Head of caudate nucleus (tissue), 42 donors: Measurements from ENCODE around the gene C19orf33.
A peak's percentile ranks its signal among the peaks of the same experiment; 100 is the strongest.

ENCODE experiments used
- DNase-seq, 42 donors: peaks; one replicate each; pipeline versions ENCODE4 v3.0.0 to v3.0.0-alpha.2; 2020 to 2021; ENCODE audit warnings: mixed read lengths in 7 of 42
- intact Hi-C: fragments of 100-400 bp; cut with DNase I; formaldehyde crosslinking; loops from one replicate; pipeline ENCODE4 v1.15.0; 2022

C19orf33 gene

DNA sequence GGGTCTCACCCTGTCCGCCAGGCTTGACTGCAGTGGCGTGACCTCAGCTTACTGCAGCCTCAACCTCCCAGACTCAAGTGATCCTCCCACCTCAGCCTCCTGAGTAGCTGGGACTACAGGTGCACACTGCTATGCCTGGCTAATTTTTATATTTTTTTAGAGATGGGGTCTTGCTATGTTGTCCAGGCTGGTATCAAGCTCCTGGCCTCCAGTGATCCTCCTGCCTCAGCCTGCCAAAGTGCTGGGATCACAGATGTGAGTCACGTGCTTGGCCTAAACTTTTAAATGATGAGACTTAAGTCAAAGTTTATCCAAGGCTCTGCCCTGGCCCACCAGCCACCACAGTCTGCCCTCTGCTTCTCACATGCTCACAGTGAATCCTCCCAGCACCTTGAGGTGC, 2.2 kb downstream of the C19orf33 start:
- DNase-seq = no peak
- intact Hi-C loops = no loop called here

DNA sequence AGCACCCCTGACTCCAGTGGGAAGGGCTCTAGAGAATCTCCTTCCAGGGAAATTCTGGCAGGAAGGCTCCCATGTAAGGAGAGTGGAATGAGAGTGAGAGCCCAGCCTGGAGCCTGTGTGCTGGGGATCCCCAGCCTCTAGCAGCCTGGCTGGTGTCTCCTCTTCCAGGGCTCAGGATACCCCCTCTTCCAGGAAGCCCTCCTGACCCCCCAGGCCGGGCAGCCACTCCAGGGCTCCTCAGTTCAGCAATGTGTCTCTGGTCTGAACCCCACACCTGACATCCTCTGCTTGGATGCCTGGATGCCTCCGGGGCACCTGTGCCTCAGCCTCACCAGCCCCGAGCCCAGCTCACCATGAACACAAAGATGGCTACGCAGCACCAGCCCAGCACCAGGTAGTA, 3.0 kb downstream of the C19orf33 start:
- intact Hi-C loops = no loop called here
- DNase-seq = no peak

DNA sequence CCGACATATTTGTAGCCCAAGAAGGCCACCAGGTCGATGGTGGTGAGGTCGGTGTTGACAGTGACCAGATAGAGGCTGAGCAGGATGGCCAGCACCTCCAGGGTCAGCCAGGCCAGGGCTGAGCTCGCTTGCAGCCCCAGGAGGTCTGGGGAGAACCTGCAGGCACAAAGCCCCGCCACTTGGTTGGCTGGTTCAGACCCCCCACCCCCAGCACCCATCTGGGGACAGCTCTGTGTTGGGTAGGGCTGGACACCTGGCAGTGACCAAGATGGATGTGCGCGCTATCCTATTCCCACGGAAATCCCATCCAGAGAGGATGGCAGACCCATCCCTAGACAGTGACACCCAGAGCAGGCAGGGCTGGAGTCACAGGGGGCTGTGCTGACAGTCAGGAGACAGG, 3.5 kb downstream of the C19orf33 start:
- intact Hi-C loops = no loop called here

GRCh38 chr19:38308006-38308766, 4.1 kb downstream of the C19orf33 start:
- DNase-seq = no peak
- intact Hi-C loops = no loop called here

More for the DNA sequence above, 3.5 kb downstream of the C19orf33 start:
- no peak for DNase-seq

GRCh38 chr19:38308926-38309614, 5.0 kb downstream of the C19orf33 start:
- intact Hi-C loops = no loop called here
- DNase-seq = no peak

- no peak for DNase-seq
- intact Hi-C loops = no loop called here
Measured at GRCh38 chr19:38309615-38310278, 5.7 kb downstream of the C19orf33 start.

DNA sequence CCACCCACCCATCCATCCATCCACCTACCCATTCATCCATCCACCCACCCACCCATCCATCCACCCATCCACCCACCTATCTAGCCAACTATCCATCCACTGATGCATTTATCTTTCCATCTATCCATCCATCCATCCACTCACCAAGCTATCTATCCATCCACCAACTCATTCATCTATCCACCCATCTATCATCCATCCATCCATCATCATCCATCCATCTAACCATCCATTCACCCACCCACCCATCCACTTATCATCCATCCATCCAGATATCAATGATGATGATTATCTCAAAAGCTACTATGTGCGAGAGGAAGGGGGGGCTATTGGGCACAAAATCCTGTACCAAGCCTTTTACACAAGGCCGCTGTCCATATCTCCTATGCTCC, 6.2 kb downstream of the C19orf33 start:
- intact Hi-C loops = no loop called here
- DNase-seq = no peak

DNA sequence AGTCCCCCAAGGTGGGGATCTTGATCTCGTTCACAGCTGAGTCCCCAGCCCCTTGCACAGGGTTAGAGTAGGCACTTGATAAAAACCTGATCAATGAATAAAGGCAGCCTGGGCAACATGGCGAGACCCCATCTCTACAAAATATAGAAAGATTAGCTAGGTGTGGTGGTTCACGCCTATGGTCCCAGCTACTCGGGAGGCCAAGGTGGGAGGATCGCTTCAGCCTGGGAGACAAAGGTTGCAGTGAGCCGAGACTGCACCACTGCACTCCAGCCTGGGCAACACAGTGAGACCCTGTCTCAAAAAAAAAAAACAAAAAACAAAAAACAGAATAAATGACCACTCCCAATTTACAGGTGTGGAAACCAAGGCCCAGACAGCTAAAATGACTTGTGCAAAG, 6.9 kb downstream of the C19orf33 start:
- intact Hi-C loops = no loop called here
- DNase-seq = no peak

DNA sequence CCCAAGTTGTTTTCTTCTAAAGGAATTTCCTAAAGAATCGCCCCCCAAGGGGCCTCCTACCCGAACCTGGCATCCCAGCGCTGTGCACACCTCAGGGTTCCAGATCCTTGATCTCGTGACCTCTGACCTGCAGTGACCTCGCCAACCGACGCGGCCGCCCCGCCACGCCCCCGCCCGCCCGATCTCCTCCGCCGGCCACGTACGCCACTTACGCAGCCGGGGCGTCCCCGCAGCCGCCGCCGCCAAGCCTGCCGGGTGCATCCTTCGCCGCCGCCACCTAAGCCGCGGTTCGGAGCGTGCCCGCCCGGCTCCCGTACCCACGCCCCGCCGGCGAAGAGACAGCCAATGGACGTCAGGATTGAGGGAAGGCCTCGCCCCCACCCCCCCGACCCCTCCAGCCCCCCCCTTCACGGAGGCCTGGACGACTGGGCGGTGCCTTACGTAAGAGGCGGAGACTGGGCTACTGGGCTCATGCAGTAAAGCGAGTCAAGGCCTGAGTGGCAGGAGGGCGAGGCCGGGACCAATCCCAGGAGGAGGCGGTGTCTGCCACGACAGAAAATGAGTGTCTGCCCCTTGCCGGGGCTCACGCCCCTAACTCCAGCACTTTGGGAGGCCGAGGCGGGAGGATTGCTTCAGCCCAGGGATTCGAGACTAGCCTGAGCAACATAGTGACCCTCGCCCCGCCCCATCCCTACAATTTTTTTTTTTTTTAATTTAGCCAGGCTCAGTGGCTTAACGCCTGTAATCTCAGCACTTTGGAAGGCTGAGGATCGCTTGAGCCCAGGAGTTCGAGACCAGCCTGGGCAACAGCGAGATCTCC, 11.8 kb downstream of the C19orf33 start, which contains the start of gene YIF1B:
Gene YIF1B (minus strand): TSS at position 291 of the 820 bp plus-strand sequence. CDS start 30 bp downstream, at position 261.
- DNase-seq = peak; percentile 91 to 99 (median 98)
- intact Hi-C loops = loop anchor here (5.0 kb wide), 1 partner anchor 74 kb away; no protein-coding TSS in a partner anchor

- intact Hi-C loops = loop anchor here (5.0 kb wide), 1 partner anchor 74 kb away; no protein-coding TSS in a partner anchor
- DNase-seq = peak in 1 of 42 donors; percentile 20
Measured at GRCh38 chr19:38316477-38317067, 12.5 kb downstream of the C19orf33 start.

DNA sequence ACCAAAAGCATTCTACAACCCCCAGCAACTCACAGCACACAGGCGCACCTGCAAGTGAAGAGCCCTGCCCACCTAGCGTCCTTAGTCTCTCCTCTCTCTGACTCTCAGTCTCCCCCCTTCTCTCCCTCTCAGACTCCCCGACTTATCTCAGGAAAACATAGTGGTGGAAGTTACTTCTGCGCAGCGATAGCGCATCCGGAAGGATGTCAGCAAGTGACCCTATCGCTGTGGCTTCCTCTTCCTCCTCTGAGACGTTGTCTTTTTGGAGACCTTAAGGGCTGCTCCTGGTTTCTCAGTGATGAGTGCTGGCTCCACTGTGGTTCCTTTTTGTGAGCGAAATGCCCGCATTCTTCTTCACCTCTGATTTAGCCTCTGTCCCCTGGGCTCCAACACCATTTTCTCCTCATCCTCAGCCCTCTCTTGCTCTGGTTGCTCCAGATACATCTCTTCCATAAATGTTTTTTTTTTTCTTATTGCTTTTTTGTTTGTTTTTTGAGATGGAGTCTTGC, 13.1 kb downstream of the C19orf33 start:
- DNase-seq = peak in 6 of 42 donors; percentile 12 to 46 (median 30)
- intact Hi-C loops = loop anchor here (5.0 kb wide), 1 partner anchor 75 kb away; no protein-coding TSS in a partner anchor

DNA sequence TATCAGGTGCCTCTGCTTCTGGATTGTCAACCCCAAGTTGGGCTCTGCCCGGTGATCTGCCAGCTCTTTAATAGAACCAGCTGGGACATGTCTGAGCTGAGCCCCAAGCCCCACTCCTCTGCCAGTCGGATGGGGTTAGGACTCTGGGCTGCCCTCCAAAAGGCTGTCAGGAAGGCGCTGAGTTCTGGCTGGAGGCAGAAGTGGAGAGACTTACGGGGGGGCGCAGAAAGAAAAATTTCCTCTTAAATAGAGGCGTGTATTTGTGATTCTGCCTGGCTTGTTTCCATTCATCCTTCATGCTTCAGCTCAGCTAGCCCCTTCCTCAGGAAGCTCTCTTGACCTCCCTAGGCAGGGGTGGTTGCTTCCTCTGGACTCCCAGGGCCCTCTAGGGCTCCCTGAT, 14.6 kb downstream of the C19orf33 start:
- DNase-seq = peak in 1 of 42 donors; percentile 15
- intact Hi-C loops = loop anchor here (5.0 kb wide), 1 partner anchor 76 kb away; no protein-coding TSS in a partner anchor

GRCh38 chr19:38319421-38320258, 15.6 kb downstream of the C19orf33 start, which contains the start of gene KCNK6:
TSS of gene KCNK6 (plus strand) at chr19:38319845. CDS start at chr19:38319951, 106 bp downstream.
- DNase-seq = peak in 29 of 42 donors; percentile 19 to 60 (median 39)

GRCh38 chr19:38320969-38321339, 16.9 kb downstream of the C19orf33 start:
- no peak for DNase-seq
- intact Hi-C loops = no loop called here

More at GRCh38 chr19:38319421-38320258, 15.6 kb downstream of the C19orf33 start, which contains the start of gene KCNK6:
- intact Hi-C loops = loop anchor here (5.0 kb wide), 1 partner anchor 77 kb away; no protein-coding TSS in a partner anchor

- DNase-seq = no peak
- intact Hi-C loops = no loop called here
Measured at GRCh38 chr19:38321646-38322196, 17.7 kb downstream of the C19orf33 start.

DNA sequence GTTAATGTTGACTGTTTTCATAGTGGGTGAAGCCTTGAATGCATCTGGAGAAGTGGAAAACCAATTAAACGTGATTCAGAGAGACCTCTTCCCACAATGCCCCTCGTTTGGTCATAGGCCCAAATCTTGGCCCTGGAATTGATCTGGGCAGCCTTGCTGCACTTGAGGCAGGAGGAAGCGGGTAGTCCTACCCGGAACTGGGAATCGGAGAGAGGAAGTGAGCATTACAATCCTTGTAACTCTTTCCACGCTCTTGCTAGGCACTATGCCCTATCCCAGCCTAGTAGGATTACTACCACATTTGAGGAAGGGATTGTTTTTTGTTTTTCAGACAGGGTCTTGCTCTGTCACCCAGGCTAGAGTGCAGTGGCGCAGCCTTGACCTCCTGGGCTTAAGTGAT, 19.2 kb downstream of the C19orf33 start:
- DNase-seq = no peak
- intact Hi-C loops = no loop called here

- intact Hi-C loops = no loop called here
Measured at GRCh38 chr19:38324431-38324830, 20.4 kb downstream of the C19orf33 start.

More at GRCh38 chr19:38324431-38324830, 20.4 kb downstream of the C19orf33 start:
- no peak for DNase-seq
